GM21825 (cell line): ENCODE data around the gene CDK1.

ENCODE experiments used
- ATAC-seq: cut with Tn5 transposase; IDR thresholded peaks from one replicate; pipeline ENCODE4 v1.9.1; 2021; ENCODE audit warnings: mild to moderate bottlenecking, moderate library complexity; ENCODE audit not compliant: unreplicated experiment

The CDK1 gene

DNA sequence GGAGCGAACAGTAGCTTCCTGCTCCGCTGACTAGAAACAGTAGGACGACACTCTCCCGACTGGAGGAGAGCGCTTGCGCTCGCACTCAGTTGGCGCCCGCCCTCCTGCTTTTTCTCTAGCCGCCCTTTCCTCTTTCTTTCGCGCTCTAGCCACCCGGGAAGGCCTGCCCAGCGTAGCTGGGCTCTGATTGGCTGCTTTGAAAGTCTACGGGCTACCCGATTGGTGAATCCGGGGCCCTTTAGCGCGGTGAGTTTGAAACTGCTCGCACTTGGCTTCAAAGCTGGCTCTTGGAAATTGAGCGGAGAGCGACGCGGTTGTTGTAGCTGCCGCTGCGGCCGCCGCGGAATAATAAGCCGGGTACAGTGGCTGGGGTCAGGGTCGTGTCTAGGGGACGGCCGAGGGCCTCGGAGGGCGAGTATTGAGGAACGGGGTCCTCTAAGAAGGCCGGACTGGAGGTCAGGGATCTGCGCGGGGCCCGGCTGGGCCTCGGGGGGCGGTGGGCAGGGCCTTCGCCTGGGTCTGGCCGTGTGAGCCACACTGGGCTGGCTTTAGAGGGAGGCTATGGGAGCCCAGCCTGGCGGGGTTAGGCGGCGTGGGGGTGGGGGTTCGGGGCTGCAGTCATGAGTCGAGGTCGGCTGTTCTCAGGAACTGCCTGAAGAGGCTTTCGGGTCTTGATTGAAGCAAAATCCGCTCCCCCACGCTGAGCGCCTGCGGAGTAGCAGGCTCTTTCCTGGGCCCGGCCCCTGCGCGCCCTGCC lies at the start of gene CDK1:
TSS of gene CDK1 (plus strand) at position 265 of the 757 bp plus-strand sequence. CDS start 1,688 bp downstream, outside the sequence.
- ATAC-seq = peak; percentile 97

- ATAC-seq = no peak
These were observed 49.2 kb upstream of the CDK1 start for GRCh38 chr10:60729106-60729505.

DNA sequence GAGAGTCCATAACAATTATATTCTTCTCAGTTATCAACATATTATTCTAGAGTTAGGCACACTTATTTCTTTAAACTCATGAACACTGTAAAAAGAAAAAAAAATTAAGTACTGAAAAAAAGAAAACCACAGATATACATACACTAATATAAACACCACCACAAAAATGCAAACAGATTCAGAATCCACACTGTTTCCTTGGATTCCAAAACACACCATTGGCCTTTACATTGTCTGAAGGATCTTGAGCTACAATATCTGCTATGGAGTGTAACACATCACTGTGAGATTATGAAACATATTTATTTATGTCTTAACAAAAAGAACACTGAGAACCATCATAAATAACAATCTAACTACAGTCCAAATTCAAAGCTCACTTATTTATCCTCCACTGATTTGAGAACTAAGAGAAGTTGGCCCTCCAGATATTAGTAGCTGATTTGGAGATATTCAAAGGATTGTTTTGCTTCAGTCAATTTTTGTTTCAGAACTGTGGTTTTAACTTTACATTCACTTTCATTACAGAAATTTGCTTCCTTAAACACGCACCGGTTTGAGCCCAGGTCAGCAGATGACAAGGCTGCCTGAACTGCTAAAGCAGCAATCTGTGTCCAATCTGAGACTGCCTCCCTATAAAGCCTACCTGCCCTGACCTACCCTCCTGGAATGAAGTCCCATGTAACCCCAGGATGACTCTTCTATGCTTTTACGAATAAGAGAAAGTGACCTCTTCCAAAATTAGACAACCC lies 47.0 kb upstream of the CDK1 start:
- ATAC-seq = peak; percentile 70

- no peak for ATAC-seq
These were observed 46.0 kb upstream of the CDK1 start for GRCh38 chr10:60732198-60732806.

DNA sequence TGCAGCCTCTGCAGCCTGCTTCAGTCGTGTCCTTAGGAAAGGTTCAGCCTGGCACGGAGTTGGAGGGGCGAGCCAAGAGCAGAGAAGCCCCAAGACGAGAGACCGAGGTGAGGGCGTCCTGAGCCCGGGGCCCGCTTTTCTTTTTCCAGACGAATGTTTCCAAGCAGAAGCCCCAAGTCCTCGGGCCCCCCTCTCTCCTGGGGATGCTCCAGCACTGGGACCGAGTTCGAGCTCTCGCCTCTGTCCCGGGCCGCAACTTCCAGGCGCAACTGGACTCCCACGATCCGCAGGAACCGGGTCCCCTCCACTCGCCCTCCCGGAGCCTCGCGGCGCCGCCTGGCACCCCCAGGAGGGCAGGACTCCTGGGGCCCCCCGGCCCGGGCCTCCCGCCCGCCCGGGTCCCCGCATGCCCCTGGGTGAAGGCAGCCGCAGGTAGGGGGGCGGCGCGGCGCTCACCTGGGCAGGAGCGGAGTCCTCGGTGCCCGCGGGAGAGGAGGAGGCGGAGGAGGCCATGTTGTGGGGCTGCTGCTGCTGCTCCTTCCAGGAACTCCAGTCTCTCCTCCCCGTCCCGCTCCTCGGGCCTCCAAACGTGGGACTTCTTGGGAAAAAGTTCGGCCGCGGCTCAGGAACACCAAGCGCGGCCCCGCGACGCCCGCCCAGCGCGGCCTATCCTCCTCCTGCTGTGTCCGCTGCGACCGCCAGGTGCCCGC lies 45.3 kb upstream of the CDK1 start:
- ATAC-seq = peak; percentile 60

DNA sequence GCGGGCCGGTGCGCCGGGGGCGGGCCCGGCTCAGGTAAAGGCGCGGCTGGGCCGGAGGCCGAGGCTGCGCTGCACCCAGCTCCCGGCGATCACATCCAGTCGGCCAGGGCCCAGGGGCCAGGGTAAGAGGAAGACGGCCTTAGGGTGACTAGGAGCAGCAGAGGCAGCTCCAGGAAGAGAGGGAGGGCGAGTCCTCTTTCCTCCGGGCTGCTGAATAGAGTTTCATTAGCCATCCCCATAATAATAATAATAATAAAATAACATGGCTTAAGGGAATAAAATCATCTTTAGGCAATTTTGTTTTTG lies 44.8 kb upstream of the CDK1 start:
- ATAC-seq = no peak

DNA sequence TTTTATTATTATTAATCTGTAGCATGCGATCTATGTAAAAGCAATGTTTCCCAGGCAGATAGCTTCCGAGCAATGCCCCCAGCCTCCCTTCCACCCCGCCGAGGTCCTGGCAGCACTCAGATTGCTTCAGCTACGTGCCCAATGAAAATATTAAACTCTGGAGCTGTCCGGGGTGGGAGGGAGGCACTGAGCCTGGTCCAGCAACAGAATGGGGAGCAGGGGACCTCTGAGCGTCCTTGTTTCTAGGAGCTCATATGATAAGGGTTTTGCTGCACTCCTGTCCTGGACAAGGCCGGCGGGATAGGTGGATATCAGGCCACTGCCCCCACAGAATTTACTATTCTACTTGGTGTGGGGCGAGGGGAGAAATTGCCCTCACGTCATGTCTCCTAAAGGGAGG lies 44.5 kb upstream of the CDK1 start:
- no peak for ATAC-seq

DNA sequence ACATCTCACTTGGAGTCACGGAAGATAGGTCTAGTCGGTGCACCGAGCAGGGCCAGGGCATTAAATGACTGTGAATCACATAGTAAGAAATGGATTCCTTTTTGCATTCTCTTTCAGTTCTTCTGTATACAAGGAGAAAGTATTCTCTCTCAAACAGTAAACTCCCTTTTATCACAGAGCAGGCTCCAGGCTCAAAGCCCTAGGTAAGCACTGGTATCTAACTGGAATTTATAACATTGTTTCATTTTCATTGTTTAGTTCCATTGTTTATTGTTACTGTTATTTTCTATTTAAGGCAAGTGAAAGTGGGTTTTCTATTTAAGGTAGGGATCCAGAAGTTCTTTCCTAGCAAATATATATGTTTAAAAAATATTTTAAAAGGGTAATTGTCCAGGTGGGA lies 44.1 kb upstream of the CDK1 start:
- no peak for ATAC-seq

- ATAC-seq = no peak
These were observed 43.0 kb upstream of the CDK1 start for GRCh38 chr10:60735244-60735643.

- ATAC-seq = no peak
These were observed 41.0 kb upstream of the CDK1 start for GRCh38 chr10:60737242-60737641.

DNA sequence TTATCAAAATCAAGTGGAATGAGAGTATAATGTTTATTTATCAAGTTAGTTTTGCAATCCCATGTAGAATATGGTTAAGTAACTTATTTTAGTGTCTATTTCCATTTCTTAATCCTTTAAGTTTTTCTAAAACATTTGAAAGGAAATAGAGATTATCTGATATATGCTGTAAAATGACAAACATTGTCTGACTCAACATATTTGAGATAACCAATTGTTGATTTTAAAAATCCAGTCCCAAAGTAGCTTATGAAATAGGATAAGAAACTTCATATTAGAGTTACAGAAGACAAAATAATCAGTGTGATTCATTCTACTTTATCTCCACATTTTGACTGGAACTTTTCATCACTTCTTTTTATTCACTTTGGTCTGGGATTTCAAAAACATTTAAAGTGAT lies 38.7 kb upstream of the CDK1 start:
- ATAC-seq = no peak

- no peak for ATAC-seq
These were observed 35.8 kb upstream of the CDK1 start for GRCh38 chr10:60742512-60742911.

DNA sequence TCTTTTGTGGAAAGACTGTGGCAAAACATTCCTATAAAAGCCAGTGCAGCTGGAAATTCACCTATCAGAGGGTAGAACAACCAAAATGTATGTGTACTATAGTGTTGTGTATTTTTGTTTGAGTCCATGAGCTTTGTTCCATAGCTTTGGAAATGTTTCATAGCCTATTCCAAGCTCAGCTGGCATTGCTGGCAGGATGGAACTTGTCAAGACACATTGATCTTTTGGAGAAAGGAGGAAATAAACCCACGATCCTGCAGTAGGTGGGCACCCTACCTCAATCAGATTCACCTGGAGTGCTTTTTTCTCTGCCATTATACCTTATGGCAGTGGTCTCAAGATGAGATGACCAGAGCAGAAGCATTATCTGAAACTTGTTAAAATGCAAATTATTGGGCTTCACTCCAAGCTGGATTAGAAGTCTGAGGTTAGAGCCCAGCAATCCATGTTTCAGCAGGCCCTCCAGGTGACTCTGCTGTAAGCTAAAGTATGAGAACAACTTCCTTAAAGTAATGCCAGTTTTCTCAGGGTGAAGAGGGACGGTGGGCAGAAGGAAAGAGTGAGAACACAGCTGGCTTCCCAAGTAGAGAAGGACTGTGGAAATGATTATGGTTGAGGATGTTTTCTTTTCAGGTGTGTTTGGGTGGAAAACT lies 30.3 kb upstream of the CDK1 start:
- no peak for ATAC-seq

DNA sequence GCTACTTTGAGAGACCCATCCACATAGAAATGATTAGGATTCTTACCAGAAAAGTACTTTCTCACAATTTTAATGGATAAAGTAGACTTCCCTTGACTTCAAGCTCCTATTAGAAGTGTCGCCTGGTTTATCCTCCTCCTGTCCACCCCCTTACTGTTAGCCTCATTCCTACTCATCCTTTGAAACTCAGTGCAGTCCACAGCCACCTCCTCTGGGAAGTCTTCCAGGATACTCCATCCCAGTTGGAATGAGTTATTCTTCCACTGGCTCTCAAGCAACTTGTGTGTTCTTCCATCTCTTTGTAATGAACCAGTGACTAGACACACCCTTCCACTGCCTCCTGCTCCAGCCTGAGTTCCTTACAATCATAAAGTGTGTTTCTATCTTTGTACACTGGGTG lies 25.1 kb upstream of the CDK1 start:
- no peak for ATAC-seq

GRCh38 chr10:60753817-60754216 lies 24.5 kb upstream of the CDK1 start:
- no peak for ATAC-seq

GRCh38 chr10:60757420-60757895 lies 20.8 kb upstream of the CDK1 start:
- ATAC-seq = no peak

GRCh38 chr10:60759181-60759580 lies 19.1 kb upstream of the CDK1 start:
- ATAC-seq = no peak

DNA sequence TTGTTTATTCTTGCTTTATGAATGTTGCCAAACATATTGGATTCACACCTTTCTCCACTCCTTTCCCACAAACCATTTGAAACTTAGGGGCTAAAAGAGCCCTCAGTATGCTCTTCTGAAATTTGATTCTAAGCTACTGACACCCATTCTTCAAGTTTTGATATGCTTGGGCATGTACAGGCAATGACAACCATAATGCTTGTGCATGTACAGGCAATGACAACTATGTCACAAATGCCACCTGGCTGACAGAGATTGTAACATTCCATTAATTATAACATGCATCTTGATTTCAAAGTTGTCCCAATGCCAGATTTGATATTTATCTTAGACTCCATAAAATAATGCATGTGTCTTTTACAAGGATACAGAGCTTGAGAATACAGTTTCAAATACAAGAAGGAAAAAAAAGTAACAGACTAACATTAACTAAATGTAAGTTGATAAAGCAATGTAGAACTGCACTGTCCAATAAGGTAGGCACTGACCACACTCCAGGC lies 17.5 kb upstream of the CDK1 start:
- no peak for ATAC-seq

GRCh38 chr10:60762554-60762953 lies 15.7 kb upstream of the CDK1 start:
- ATAC-seq = no peak

DNA sequence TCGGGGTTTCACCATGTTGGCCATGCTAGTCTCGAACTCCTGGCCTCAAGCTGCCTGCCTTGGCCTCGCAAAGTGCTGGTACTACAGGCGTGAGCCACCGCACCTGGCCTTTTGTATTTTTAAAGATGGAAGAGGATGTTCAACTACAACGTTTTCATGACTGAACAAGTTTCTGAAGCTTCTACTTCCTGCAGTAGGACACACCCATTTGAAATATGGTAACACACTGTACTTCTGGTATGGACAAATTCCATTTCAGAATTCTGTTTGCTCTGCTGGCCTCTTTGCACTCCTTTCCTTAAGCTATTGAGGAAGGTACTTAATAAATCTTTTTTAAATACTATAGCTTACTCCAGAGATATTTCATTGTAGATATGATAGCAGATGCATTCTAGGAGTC lies 10.9 kb upstream of the CDK1 start:
- no peak for ATAC-seq

DNA sequence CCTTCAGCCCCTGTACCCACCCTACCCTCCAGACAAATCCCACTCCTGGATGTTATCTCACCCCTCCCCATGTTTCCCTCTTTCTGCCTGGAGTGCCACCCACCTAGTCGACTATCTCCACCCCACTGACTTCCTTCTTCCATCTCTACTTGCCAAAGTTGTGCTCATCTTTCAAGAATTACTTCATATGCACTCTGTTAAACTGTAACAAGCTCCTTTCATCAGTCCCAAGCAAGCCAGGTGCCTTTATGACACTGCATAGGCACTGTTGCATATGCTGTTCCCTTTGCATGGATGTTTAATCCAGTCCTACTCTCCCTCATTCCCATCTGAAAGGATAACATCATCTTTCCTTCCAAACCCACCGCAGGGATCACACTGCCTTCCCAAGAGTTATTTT lies 8.9 kb upstream of the CDK1 start:
- ATAC-seq = no peak
